Natural killer cell (primary cell): ENCODE data around the gene SEPTIN14. TPM values are rescaled to one million over a fixed set of nuclear protein-coding genes. Genes with fewer than 3 reads are reported as not detected.
"Not testable (repeated sequence)": the region's sequence is repeated elsewhere in the genome, so short reads cannot be mapped to it uniquely, and the experiment has no call there.

Experiments
- ATAC-seq, 3 donors: fragments of 150-1000 bp in 2 of 3; fragments of 200-7000 bp in 1 of 3; cut with Tn5 transposase; 1 replicate in 1 of 3; 2 replicates in 2 of 3; pipeline ENCODE4 v1.10.0; 2021; ENCODE audit warnings: mild to moderate bottlenecking in 2 of 3, moderate library complexity in 2 of 3
- DNase-seq, 2 donors: peaks; one replicate each; pipeline versions ENCODE4 v3.0.0 to v3.0.0-alpha.2; 2013 to 2021; ENCODE audit warnings: mixed read lengths in 1 of 2
- H3K27ac ChIP-seq: one replicate; pipeline ENCODE4 v1.5.1; 2013; ENCODE audit warnings: mild to moderate bottlenecking, low read length
- H3K27me3 ChIP-seq: one replicate; pipeline ENCODE4 v1.6.1; 2013; ENCODE audit warnings: low read length; ENCODE audit not compliant: control insufficient read depth, insufficient read depth
- H3K36me3 ChIP-seq: one replicate; pipeline ENCODE4 v1.6.1; 2013; ENCODE audit warnings: low read length; ENCODE audit not compliant: control insufficient read depth, insufficient read depth
- H3K4me1 ChIP-seq: one replicate; pipeline ENCODE4 v1.6.1; 2013; ENCODE audit warnings: low read length; ENCODE audit not compliant: control insufficient read depth, insufficient read depth
- H3K4me3 ChIP-seq: one replicate; pipeline ENCODE4 v1.5.1; 2013; ENCODE audit warnings: low read length
- H3K9me3 ChIP-seq: one replicate; pipeline ENCODE4 v1.6.1; 2013; ENCODE audit warnings: low read length; ENCODE audit not compliant: control insufficient read depth, insufficient read depth
- H3K27ac Mint-ChIP-seq, 2 donors: one replicate each; pipeline ENCODE4 v1.8.0; 2022; ENCODE audit warnings: mild to moderate bottlenecking in 2 of 2, mixed read lengths in 2 of 2, moderate library complexity in 1 of 2
- H3K27me3 Mint-ChIP-seq, 2 donors: one replicate each; pipeline ENCODE4 v1.8.0; 2022; ENCODE audit warnings: low read depth in 2 of 2, mixed read lengths in 2 of 2
- H3K36me3 Mint-ChIP-seq: one replicate; pipeline ENCODE4 v1.8.0; 2022; ENCODE audit warnings: mixed read lengths
- H3K4me1 Mint-ChIP-seq, 2 donors: one replicate each; pipeline ENCODE4 v1.8.0; 2022; ENCODE audit warnings: mixed read lengths in 2 of 2
- H3K4me3 Mint-ChIP-seq: one replicate; pipeline ENCODE4 v1.8.0; 2022; ENCODE audit warnings: mild to moderate bottlenecking, moderate library complexity, mixed read lengths
- H3K9me3 Mint-ChIP-seq, 2 donors: one replicate each; pipeline ENCODE4 v1.8.0; 2022; ENCODE audit warnings: mixed read lengths in 2 of 2
- WGBS: methylation state at CpG from one replicate; pipeline ENCODE4 v1.1.7; 2013; ENCODE audit warnings: missing lambda C conversion rate; ENCODE audit not compliant: insufficient coverage; 5-methylcytosine and 5-hydroxymethylcytosine counted together
- intact Hi-C: fragments of 100-400 bp; cut with micrococcal nuclease; formaldehyde crosslinking; loops from one replicate; pipeline ENCODE4 v1.14.2; 2022
- total RNA-seq, 4 donors: library from RNA; stranded (reverse); fragments of 120-200 nt in 1 of 4; gene quantifications; one replicate each; pipeline versions ENCODE4 v1.2.3 to v1.2.4, GENCODE V29; 2013 to 2022
- TF ChIP-seq, protein P1 (sequence below): fragments of 200-600 bp; IDR thresholded peaks from one replicate; pipeline ENCODE4 v1.8.0; 2022; ENCODE audit warnings: antibody characterized with exemption

The SEPTIN14 gene
- total RNA-seq, 3 donors from 2014 or later (not counting 1 experiment from before 2014, with no cell fraction given) = not detected

DNA sequence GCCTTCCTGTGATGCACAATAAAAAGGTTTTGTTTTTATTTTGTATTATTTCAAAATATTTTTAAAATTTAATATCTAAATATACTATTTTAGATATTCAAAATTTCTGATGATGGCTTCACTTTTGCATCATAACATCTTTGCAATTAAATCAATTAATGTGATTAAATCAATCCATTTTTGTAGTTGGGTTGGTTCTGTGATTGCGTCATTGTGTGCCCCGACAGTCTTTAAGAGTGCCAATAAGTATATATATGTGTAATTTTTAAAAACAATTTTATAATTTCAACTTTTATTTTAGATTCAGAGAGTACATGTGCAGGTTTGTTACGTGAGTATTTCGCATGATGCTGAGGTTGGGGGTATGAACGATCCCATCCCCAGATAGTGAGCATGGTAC is 70.5 kb downstream of the SEPTIN14 start:
- H3K27me3 Mint-ChIP-seq = peaks cover 4 to 7% of the 10 kb centered on the region in 2 donors
- H3K4me1 Mint-ChIP-seq = no peaks in the 10 kb centered on the region
- H3K4me1 ChIP-seq = no peaks in the 10 kb centered on the region
- H3K9me3 ChIP-seq = no peaks in the 10 kb centered on the region
- intact Hi-C loops = no loop called here
- no peak for ATAC-seq
- no peaks in the 10 kb centered on the region for H3K36me3 ChIP-seq
- no peak overlapping the region for H3K4me3 Mint-ChIP-seq
- DNase-seq = no peak
- H3K27ac ChIP-seq = no peak overlapping the region
- H3K4me3 ChIP-seq = no peak overlapping the region
- H3K9me3 Mint-ChIP-seq = peaks cover 2 to 8% of the 10 kb centered on the region in 2 donors
- H3K27me3 ChIP-seq = no peaks in the 10 kb centered on the region
- 100% methylated on average over 2 of the region's 5 CpGs for WGBS
- no peak overlapping the region for H3K27ac Mint-ChIP-seq
- peaks cover 5% of the 10 kb centered on the region for H3K36me3 Mint-ChIP-seq
- TF ChIP-seq, protein P1, sequence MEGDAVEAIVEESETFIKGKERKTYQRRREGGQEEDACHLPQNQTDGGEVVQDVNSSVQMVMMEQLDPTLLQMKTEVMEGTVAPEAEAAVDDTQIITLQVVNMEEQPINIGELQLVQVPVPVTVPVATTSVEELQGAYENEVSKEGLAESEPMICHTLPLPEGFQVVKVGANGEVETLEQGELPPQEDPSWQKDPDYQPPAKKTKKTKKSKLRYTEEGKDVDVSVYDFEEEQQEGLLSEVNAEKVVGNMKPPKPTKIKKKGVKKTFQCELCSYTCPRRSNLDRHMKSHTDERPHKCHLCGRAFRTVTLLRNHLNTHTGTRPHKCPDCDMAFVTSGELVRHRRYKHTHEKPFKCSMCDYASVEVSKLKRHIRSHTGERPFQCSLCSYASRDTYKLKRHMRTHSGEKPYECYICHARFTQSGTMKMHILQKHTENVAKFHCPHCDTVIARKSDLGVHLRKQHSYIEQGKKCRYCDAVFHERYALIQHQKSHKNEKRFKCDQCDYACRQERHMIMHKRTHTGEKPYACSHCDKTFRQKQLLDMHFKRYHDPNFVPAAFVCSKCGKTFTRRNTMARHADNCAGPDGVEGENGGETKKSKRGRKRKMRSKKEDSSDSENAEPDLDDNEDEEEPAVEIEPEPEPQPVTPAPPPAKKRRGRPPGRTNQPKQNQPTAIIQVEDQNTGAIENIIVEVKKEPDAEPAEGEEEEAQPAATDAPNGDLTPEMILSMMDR = no peak

DNA sequence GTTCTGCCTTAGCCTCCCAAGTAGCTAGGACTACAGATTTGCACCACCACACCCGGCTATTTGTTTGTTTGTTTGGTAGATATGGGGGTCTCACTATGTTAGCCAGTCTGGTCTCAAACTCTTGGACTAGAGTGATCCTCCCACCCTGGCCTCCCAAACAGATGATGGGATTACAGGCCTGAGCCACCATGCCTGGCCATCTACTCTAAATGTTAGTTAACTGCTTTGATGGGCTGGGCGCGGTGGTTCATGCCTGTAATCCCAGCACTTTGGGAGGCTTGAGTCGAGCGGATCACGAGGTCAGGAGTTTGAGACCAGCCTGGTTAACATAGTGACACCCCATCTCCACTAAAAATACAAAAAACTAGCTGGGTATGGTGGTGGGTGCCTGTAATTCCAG is 74.8 kb downstream of the SEPTIN14 start:
- peaks cover 4 to 7% of the 10 kb centered on the region in 2 donors for H3K27me3 Mint-ChIP-seq
- H3K4me1 Mint-ChIP-seq = no peaks in the 10 kb centered on the region
- Histone ChIP-seq H3K4me1 (no peaks in the 10 kb centered on the region), H3K36me3 (no peaks in the 10 kb centered on the region), H3K4me3 (no peak overlapping the region), H3K27ac (no peak overlapping the region), H3K27me3 (no peaks in the 10 kb centered on the region), H3K9me3 (no peaks in the 10 kb centered on the region)
- H3K36me3 Mint-ChIP-seq = no peaks in the 10 kb centered on the region
- ATAC-seq = no peak
- 85% methylated on average over 5 of the region's 6 CpGs for WGBS
- DNase-seq = no peak
- no peak overlapping the region for H3K27ac Mint-ChIP-seq
- intact Hi-C loops = no loop called here
- no peaks in the 10 kb centered on the region for H3K9me3 Mint-ChIP-seq
- no peak overlapping the region for H3K4me3 Mint-ChIP-seq
- TF ChIP-seq, protein P1 = no peak

DNA sequence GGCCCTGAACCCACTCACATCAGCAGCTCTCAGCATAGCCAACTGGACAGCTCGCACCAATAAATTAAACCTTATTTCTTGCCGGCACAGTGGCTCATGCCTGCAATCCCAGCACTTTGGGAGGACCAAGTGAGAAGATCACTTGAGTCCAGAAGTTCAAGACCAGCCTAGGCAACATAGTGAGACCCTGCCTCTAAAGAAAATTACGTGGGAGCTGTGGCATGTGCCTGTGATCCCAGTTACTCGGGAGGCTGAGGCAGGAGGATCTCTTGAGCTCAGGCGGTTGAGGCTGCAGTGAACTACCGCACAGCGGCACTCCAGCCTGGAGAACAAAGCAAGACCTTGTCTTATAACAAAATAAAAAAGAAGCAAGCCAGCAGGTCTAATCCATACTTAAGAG is 75.7 kb downstream of the SEPTIN14 start:
- intact Hi-C loops = no loop called here
- Histone ChIP-seq H3K9me3 (no peaks in the 10 kb centered on the region), H3K4me1 (no peaks in the 10 kb centered on the region), H3K27me3 (no peaks in the 10 kb centered on the region), H3K27ac (no peak overlapping the region), H3K36me3 (no peaks in the 10 kb centered on the region), H3K4me3 (no peak overlapping the region)
- Mint-ChIP-seq H3K4me3 (no peak overlapping the region), H3K36me3 (no peaks in the 10 kb centered on the region), H3K27ac (no peak overlapping the region), H3K27me3 (peaks cover 4 to 7% of the 10 kb centered on the region in 2 donors), H3K4me1 (no peaks in the 10 kb centered on the region), H3K9me3 (no peaks in the 10 kb centered on the region)
- no peak for DNase-seq
- TF ChIP-seq, protein P1 = no peak
- WGBS = 85% methylated on average over 7 of the region's 7 CpGs
- ATAC-seq = no peak

DNA sequence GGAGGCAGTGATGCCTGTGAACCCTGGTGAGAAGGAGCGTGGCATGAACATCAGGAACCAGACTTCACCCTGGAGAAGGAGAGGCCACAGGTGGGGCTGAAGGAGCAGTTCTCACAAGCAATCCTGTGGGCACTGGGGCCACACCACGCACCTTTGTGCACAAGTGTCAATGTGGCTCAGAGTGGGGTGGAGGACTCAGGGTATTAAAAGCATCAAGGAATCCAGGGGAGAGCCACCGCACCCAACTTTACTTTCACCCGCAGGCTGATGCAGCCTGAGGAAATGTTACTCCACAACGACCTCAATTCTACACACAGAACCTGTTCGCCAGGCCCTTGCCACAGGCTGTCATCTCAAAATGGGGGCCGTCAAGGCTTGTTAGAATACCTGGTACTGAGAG is 77.1 kb downstream of the SEPTIN14 start:
- H3K4me3 ChIP-seq, H3K9me3 ChIP-seq, H3K27ac ChIP-seq, ATAC-seq, H3K4me1 ChIP-seq, H3K36me3 ChIP-seq, H3K36me3 Mint-ChIP-seq, H3K4me1 Mint-ChIP-seq, intact Hi-C loops, H3K27me3 ChIP-seq, H3K27ac Mint-ChIP-seq, H3K9me3 Mint-ChIP-seq, H3K4me3 Mint-ChIP-seq, H3K27me3 Mint-ChIP-seq, DNase-seq: not testable (repeated sequence)
- 95% methylated on average over 5 of the region's 7 CpGs for WGBS
